NCI-H82 treated with DMSO at 0.1 percent for 48 hours (cell line): ENCODE results near the gene CUX1.

ENCODE experiments used
- DNase-seq: peaks from one replicate; lab custom pipeline; 2025; ENCODE audit not compliant: unreplicated experiment; lab: John Stamatoyannopoulos, UW

CUX1 gene

GRCh38 chr7:102065226-102065625 lies 247.8 kb downstream of the CUX1 start:
- no peak for DNase-seq

- no peak for DNase-seq
These were observed 249.1 kb downstream of the CUX1 start for GRCh38 chr7:102066476-102066875.

- no peak for DNase-seq
These were observed 251.4 kb downstream of the CUX1 start for GRCh38 chr7:102068846-102069245.

GRCh38 chr7:102069931-102070629 lies 252.7 kb downstream of the CUX1 start:
- no peak for DNase-seq

GRCh38 chr7:102072003-102072402 lies 254.6 kb downstream of the CUX1 start:
- DNase-seq: no peak

- DNase-seq: no peak
These were observed 255.3 kb downstream of the CUX1 start for GRCh38 chr7:102072636-102073209.

GRCh38 chr7:102073931-102074880 lies 256.8 kb downstream of the CUX1 start:
- no peak for DNase-seq

- DNase-seq: no peak
These were observed 257.7 kb downstream of the CUX1 start for GRCh38 chr7:102075126-102075525.

GRCh38 chr7:102075553-102076135 lies 258.2 kb downstream of the CUX1 start:
- DNase-seq: no peak

- no peak for DNase-seq
These were observed 259.7 kb downstream of the CUX1 start for GRCh38 chr7:102077081-102077480.

GRCh38 chr7:102079140-102080018 lies 262.0 kb downstream of the CUX1 start:
- DNase-seq: no peak

- DNase-seq: no peak
These were observed 262.6 kb downstream of the CUX1 start for GRCh38 chr7:102080019-102080433.

GRCh38 chr7:102080434-102081243 lies 263.2 kb downstream of the CUX1 start:
- no peak for DNase-seq

- DNase-seq: no peak
These were observed 263.8 kb downstream of the CUX1 start for GRCh38 chr7:102081244-102081627.

- no peak for DNase-seq
These were observed 265.4 kb downstream of the CUX1 start for GRCh38 chr7:102082693-102083368.

- DNase-seq: no peak
These were observed 267.9 kb downstream of the CUX1 start for GRCh38 chr7:102085218-102085772.

GRCh38 chr7:102089175-102090098 lies 272.0 kb downstream of the CUX1 start:
- no peak for DNase-seq
